ENCODE data around the gene MEF2C. TPM values are rescaled to one million over a fixed set of nuclear protein-coding genes. Genes with fewer than 3 reads are reported as not detected.

The MEF2C gene
- polyA plus RNA-seq, 3 donors: 32.0 to 89.3 (median 88.3) TPM

DNA sequence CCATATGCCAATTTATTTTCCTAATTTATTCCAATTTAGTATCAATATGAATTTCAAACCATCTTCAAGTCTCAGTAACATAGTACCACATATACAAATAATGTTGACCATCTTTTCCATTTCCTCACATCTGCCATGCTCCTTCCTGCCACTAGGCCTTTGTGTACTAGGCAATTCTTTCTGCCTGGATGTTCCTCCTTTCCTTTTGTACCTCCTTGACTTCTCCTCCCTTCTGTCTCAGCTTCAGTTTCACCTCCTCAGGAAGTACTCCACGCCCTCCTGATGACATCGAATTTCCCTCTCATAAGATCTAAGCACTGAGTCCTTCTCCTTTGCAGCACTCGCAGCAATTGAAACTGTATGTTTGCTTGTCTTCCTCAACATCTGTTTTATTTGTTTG, 53.9 kb downstream of the MEF2C start:
- Histone ChIP-seq H3K4me2 (replicated peaks; ENCODE audit: extremely low read depth, low read length, poor library complexity, severe bottlenecking) (peak overlapping the region; percentile 56), H3K27ac (ENCODE audit: low read depth in 1 of 2, low read length in 2 of 2) (peak overlapping the region in 1 of 2 donors; percentile 87), H4K20me1 (ENCODE audit: insufficient read depth, low read length) (no peaks in the 10 kb centered on the region), H3K4me1 (ENCODE audit: control insufficient read depth in 1 of 2, insufficient read depth in 2 of 2, low read length in 2 of 2) (peaks cover 71 to 83% of the 10 kb centered on the region in 2 donors), H3K79me2 (ENCODE audit: insufficient read depth, low read length) (peaks cover 57% of the 10 kb centered on the region), H3K36me3 (replicated peaks in 1 of 2; ENCODE audit: control insufficient read depth in 1 of 2, insufficient read depth in 2 of 2, low read length in 2 of 2) (peaks cover 0 to 3% of the 10 kb centered on the region in 2 donors), H3K27me3 (ENCODE audit: control insufficient read depth in 2 of 2, insufficient read depth in 2 of 2, low read length in 2 of 2) (no peaks in the 10 kb centered on the region), H2AFZ (ENCODE audit: insufficient read depth, low read depth, low read length, poor library complexity, severe bottlenecking) (no peak overlapping the region), H3K9ac (ENCODE audit: insufficient read depth, low read length, poor library complexity, severe bottlenecking) (no peak overlapping the region), H3K4me3 (replicated peaks in 1 of 3; ENCODE audit: low read depth in 2 of 3, low read length in 3 of 3) (peak overlapping the region in 1 of 3 experiments; percentile 51), H3K9me3 (replicated peaks in 1 of 2; ENCODE audit: control insufficient read depth in 1 of 2, insufficient read depth in 1 of 2, low read length in 2 of 2) (no peaks in the 10 kb centered on the region)
- Mint-ChIP-seq H3K9me3 (peaks cover 0 to 3% (median 0%) of the 10 kb centered on the region in 7 donors), H3K4me1 (peaks cover 76% of the 10 kb centered on the region), H3K27me3 (ENCODE audit: low read depth in 3 of 3) (no peaks in the 10 kb centered on the region), H3K36me3 (peaks cover 7 to 11% of the 10 kb centered on the region in 2 donors), H3K27ac (peak overlapping the region; percentile 85 to 99 (median 94)), H3K4me3 (peak overlapping the region; percentile 26 to 50)
- intact Hi-C loops (cut with micrococcal nuclease): loop anchor here (5.0 to 10.0 kb wide), 4 partner anchors 42 to 94 kb away; partner anchors contain the start of gene MEF2C (in 2 of the 2)
- whole genome bisulfite sequencing (ENCODE audit: insufficient coverage): 0% methylated on average over 3 of the region's 3 CpGs
- TF ChIP-seq, protein P1, sequence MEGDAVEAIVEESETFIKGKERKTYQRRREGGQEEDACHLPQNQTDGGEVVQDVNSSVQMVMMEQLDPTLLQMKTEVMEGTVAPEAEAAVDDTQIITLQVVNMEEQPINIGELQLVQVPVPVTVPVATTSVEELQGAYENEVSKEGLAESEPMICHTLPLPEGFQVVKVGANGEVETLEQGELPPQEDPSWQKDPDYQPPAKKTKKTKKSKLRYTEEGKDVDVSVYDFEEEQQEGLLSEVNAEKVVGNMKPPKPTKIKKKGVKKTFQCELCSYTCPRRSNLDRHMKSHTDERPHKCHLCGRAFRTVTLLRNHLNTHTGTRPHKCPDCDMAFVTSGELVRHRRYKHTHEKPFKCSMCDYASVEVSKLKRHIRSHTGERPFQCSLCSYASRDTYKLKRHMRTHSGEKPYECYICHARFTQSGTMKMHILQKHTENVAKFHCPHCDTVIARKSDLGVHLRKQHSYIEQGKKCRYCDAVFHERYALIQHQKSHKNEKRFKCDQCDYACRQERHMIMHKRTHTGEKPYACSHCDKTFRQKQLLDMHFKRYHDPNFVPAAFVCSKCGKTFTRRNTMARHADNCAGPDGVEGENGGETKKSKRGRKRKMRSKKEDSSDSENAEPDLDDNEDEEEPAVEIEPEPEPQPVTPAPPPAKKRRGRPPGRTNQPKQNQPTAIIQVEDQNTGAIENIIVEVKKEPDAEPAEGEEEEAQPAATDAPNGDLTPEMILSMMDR (IDR thresholded peaks at IDR 0.05): peak; percentile 54
- DNase-seq: peak; percentile 68 to 87 (median 86)

DNA sequence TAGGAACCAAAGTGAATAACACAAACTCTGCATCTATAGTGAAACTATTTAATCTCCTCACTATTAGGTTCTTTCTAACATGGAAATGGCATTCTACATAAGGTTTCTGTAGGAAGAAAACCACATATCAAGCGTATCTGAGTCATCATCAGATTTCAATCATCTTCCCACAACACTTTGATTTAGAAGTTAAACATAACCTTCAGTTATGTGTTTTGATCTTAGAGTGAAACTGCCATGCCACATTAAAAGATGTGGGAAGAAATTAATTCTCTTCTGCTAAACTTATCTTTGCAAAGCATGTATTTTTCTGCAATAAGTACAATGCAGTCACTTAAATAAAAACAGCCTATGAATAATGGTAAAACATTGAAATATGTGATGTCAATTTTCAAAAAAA, 55.0 kb downstream of the MEF2C start:
- no peaks in the 10 kb centered on the region for H3K27me3 Mint-ChIP-seq (ENCODE audit: low read depth in 3 of 3)
- Histone ChIP-seq H3K27me3 (ENCODE audit: control insufficient read depth in 2 of 2, insufficient read depth in 2 of 2, low read length in 2 of 2) (no peaks in the 10 kb centered on the region), H4K20me1 (ENCODE audit: insufficient read depth, low read length) (no peaks in the 10 kb centered on the region), H3K36me3 (replicated peaks in 1 of 2; ENCODE audit: control insufficient read depth in 1 of 2, insufficient read depth in 2 of 2, low read length in 2 of 2) (peaks cover 4% of the 10 kb centered on the region in 2 donors), H3K9me3 (replicated peaks in 1 of 2; ENCODE audit: control insufficient read depth in 1 of 2, insufficient read depth in 1 of 2, low read length in 2 of 2) (no peaks in the 10 kb centered on the region), H3K79me2 (ENCODE audit: insufficient read depth, low read length) (peaks cover 57% of the 10 kb centered on the region), H3K4me3 (replicated peaks in 1 of 3; ENCODE audit: low read depth in 2 of 3, low read length in 3 of 3) (peak overlapping the region in 1 of 3 experiments; percentile 65), H2AFZ (ENCODE audit: insufficient read depth, low read depth, low read length, poor library complexity, severe bottlenecking) (no peak overlapping the region), H3K27ac (ENCODE audit: low read depth in 1 of 2, low read length in 2 of 2) (peak overlapping the region in 1 of 2 donors; percentile 87), H3K4me1 (ENCODE audit: control insufficient read depth in 1 of 2, insufficient read depth in 2 of 2, low read length in 2 of 2) (peaks cover 66 to 84% of the 10 kb centered on the region in 2 donors), H3K4me2 (replicated peaks; ENCODE audit: extremely low read depth, low read length, poor library complexity, severe bottlenecking) (peak overlapping the region; percentile 71), H3K9ac (ENCODE audit: insufficient read depth, low read length, poor library complexity, severe bottlenecking) (no peak overlapping the region)
- no CpG with 5 or more reads among the region's 1 CpG for WGBS (ENCODE audit: insufficient coverage)
- TF ChIP-seq, protein P1 (IDR thresholded peaks at IDR 0.05): no peak
- peaks cover 12 to 14% of the 10 kb centered on the region in 2 donors for H3K36me3 Mint-ChIP-seq
- peak overlapping the region in 1 of 2 donors; percentile 65 for H3K4me3 Mint-ChIP-seq
- H3K27ac Mint-ChIP-seq: peak overlapping the region; percentile 92 to 99 (median 98)
- intact Hi-C loops (cut with micrococcal nuclease): loop anchor here (2.0 to 10.0 kb wide), 5 partner anchors 41 to 93 kb away; partner anchors contain the start of gene MEF2C (in 2 of the 2)
- H3K4me1 Mint-ChIP-seq: peaks cover 74% of the 10 kb centered on the region
- DNase-seq: peak; percentile 8 to 56 (median 47)
- H3K9me3 Mint-ChIP-seq: peaks cover 0 to 3% (median 0%) of the 10 kb centered on the region in 7 donors

Measured in CD14-positive monocyte (primary cell).